H9 (cell line): Measurements from ENCODE around the gene SLC35F3. TPM values are rescaled to one million over a fixed set of nuclear protein-coding genes. Genes with fewer than 3 reads are reported as not detected.

Experiments used
- DNase-seq: peaks from one replicate; pipeline ENCODE4 v3.0.0-alpha.2; 2017
- H2AFZ ChIP-seq: one replicate; pipeline ENCODE4 v1.6.1; 2013; ENCODE audit warnings: mild to moderate bottlenecking, low read length, control low read depth, moderate library complexity
- H2AK5ac ChIP-seq: 2 replicates; pipeline ENCODE4 v1.6.1; 2013; ENCODE audit warnings: low read length, control low read depth, mixed read lengths; ENCODE audit not compliant: insufficient read length
- H2BK120ac ChIP-seq: one replicate; pipeline ENCODE4 v1.6.1; 2013; ENCODE audit warnings: low read depth, mild to moderate bottlenecking, low read length, control low read depth, inconsistent platforms; ENCODE audit not compliant: poor library complexity, severe bottlenecking
- H2BK12ac ChIP-seq: 2 replicates; pipeline ENCODE4 v1.6.1; 2013; ENCODE audit warnings: low read length, control low read depth, mixed read lengths, low read depth; ENCODE audit not compliant: insufficient read length
- H2BK15ac ChIP-seq: 2 replicates; pipeline ENCODE4 v1.6.1; 2013; ENCODE audit warnings: low read depth, low read length, control low read depth
- H2BK20ac ChIP-seq: one replicate; pipeline ENCODE4 v1.6.1; 2013; ENCODE audit warnings: low read depth, mild to moderate bottlenecking, low read length, control low read depth, inconsistent platforms; ENCODE audit not compliant: poor library complexity, severe bottlenecking
- H2BK5ac ChIP-seq: 2 replicates; pipeline ENCODE4 v1.6.1; 2013; ENCODE audit warnings: low read length, control low read depth, mixed read lengths; ENCODE audit not compliant: insufficient read length
- H3K14ac ChIP-seq: 2 replicates; pipeline ENCODE4 v1.6.1; 2013; ENCODE audit warnings: low read length, control low read depth; ENCODE audit not compliant: insufficient read depth
- H3K18ac ChIP-seq: 2 replicates; pipeline ENCODE4 v1.6.1; 2013; ENCODE audit warnings: low read depth, mild to moderate bottlenecking, mixed read lengths, low read length, control low read depth; ENCODE audit not compliant: insufficient read length
- H3K23ac ChIP-seq: 2 replicates; pipeline ENCODE4 v1.6.1; 2013; ENCODE audit warnings: low read length, control low read depth, mixed read lengths, low read depth; ENCODE audit not compliant: insufficient read length
- H3K23me2 ChIP-seq: 2 replicates; pipeline ENCODE4 v1.6.1; 2013; ENCODE audit warnings: low read depth, mild to moderate bottlenecking, mixed read lengths, low read length, control low read depth; ENCODE audit not compliant: insufficient read length, poor library complexity, severe bottlenecking
- H3K27ac ChIP-seq: 2 replicates; pipeline ENCODE4 v1.5.1; 2013; ENCODE audit warnings: low read length, control low read depth, mixed read lengths, low read depth; ENCODE audit not compliant: insufficient read length
- H3K27me3 ChIP-seq: 2 replicates; pipeline ENCODE4 v1.6.1; 2013; ENCODE audit warnings: low read length, control low read depth, inconsistent platforms; ENCODE audit not compliant: insufficient read depth
- H3K4ac ChIP-seq: 2 replicates; pipeline ENCODE4 v1.6.1; 2013; ENCODE audit warnings: low read depth, mild to moderate bottlenecking, control low read depth, inconsistent platforms, low read length, moderate library complexity
- H3K4me1 ChIP-seq: 2 replicates; pipeline ENCODE4 v1.6.1; 2013; ENCODE audit warnings: low read length, control low read depth, inconsistent platforms; ENCODE audit not compliant: insufficient read depth
- H3K4me2 ChIP-seq: 2 replicates; pipeline ENCODE4 v1.6.1; 2013; ENCODE audit warnings: low read length, control low read depth, mixed read lengths; ENCODE audit not compliant: insufficient read length, insufficient read depth
- H3K56ac ChIP-seq: 2 replicates; pipeline ENCODE4 v1.6.1; 2013; ENCODE audit warnings: low read depth, mild to moderate bottlenecking, mixed read lengths, low read length, control low read depth; ENCODE audit not compliant: insufficient read length
- H3K79me1 ChIP-seq: 2 replicates; pipeline ENCODE4 v1.6.1; 2013; ENCODE audit warnings: low read depth, mild to moderate bottlenecking, moderate library complexity, low read length, control low read depth, inconsistent platforms; ENCODE audit not compliant: insufficient read depth, poor library complexity, severe bottlenecking
- H3K79me2 ChIP-seq: 2 replicates; pipeline ENCODE4 v1.6.1; 2013; ENCODE audit warnings: low read length, control low read depth, inconsistent platforms; ENCODE audit not compliant: insufficient read depth
- H3K9ac ChIP-seq: 2 replicates; pipeline ENCODE4 v1.6.1; 2013; ENCODE audit warnings: low read length, control low read depth, mixed read lengths; ENCODE audit not compliant: insufficient read length; ENCODE audit errors: extremely low read depth
- H3K9me3 ChIP-seq: one replicate; pipeline ENCODE4 v1.6.1; 2013; ENCODE audit warnings: low read depth, low read length, inconsistent platforms; ENCODE audit not compliant: control insufficient read depth
- H3T11ph ChIP-seq: one replicate; pipeline ENCODE4 v1.6.1; 2013; ENCODE audit warnings: mild to moderate bottlenecking, low read length, control low read depth, inconsistent platforms
- H4K20me1 ChIP-seq: one replicate; pipeline ENCODE4 v1.6.1; 2013; ENCODE audit not compliant: control insufficient read depth, insufficient read length, insufficient read depth
- H4K5ac ChIP-seq: 2 replicates; pipeline ENCODE4 v1.6.1; 2013; ENCODE audit warnings: low read depth, mild to moderate bottlenecking, mixed read lengths, low read length, control low read depth; ENCODE audit not compliant: insufficient read length
- H4K8ac ChIP-seq: replicated peaks from 2 replicates; pipeline ENCODE4 v1.6.1; 2013; ENCODE audit warnings: low read length, control low read depth, mixed read lengths, low read depth; ENCODE audit not compliant: insufficient read length
- H4K91ac ChIP-seq: 2 replicates; pipeline ENCODE4 v1.6.1; 2013; ENCODE audit warnings: low read depth, mild to moderate bottlenecking, moderate library complexity, mixed read lengths, low read length, control low read depth; ENCODE audit not compliant: insufficient read length
- H3K27ac Mint-ChIP-seq, 3 experiments: 2 replicates in 2 of 3; 3 replicates in 1 of 3; pipeline ENCODE4 v1.8.0; 2020 to 2021; ENCODE audit warnings: mixed read lengths in 3 of 3, mild to moderate bottlenecking in 1 of 3, moderate library complexity in 1 of 3
- H3K27me3 Mint-ChIP-seq: 2 replicates; pipeline ENCODE4 v1.8.0; 2021; ENCODE audit warnings: low read depth, mild to moderate bottlenecking, moderate library complexity, mixed read lengths
- H3K36me3 Mint-ChIP-seq, 3 experiments: 2 replicates in 2 of 3; 3 replicates in 1 of 3; pipeline ENCODE4 v1.8.0; 2020 to 2021; ENCODE audit warnings: low read depth in 3 of 3, mixed read lengths in 3 of 3; ENCODE audit not compliant: insufficient read depth in 1 of 3
- H3K4me1 Mint-ChIP-seq, 2 experiments: 2 replicates each; pipeline ENCODE4 v1.8.0; 2020; ENCODE audit warnings: mixed read lengths in 2 of 2
- H3K4me3 Mint-ChIP-seq, 2 experiments: 2 replicates in 1 of 2; 3 replicates in 1 of 2; pipeline ENCODE4 v1.8.0; 2020 to 2021; ENCODE audit warnings: mild to moderate bottlenecking in 2 of 2, mixed read lengths in 2 of 2, moderate library complexity in 1 of 2
- H3K9me3 Mint-ChIP-seq, 2 experiments: 2 replicates in 1 of 2; 3 replicates in 1 of 2; pipeline ENCODE4 v1.8.0; 2020; ENCODE audit warnings: mild to moderate bottlenecking in 2 of 2, mixed read lengths in 2 of 2, moderate library complexity in 1 of 2
- WGBS: extraction: QIAGEN DNeasy Blood & Tissue Kit; methylation state at CpG from one replicate; pipeline ENCODE4 v1.1.7; 2013; ENCODE audit warnings: missing lambda C conversion rate, low lambda C conversion rate, mixed read lengths; ENCODE audit not compliant: insufficient read length; ENCODE audit errors: extremely low coverage; 5-methylcytosine and 5-hydroxymethylcytosine counted together
- total RNA-seq: library from RNA; stranded (reverse); gene quantifications from 2 replicates; pipeline ENCODE4 v1.2.1, GENCODE V29; 2021
- TF ChIP-seq, protein P1 (sequence below): fragments of 200-600 bp; sonication (generic); conservative IDR thresholded peaks from 3 replicates; pipeline ENCODE4 v1.8.0; 2021; ENCODE audit warnings: antibody characterized with exemption, mild to moderate bottlenecking

The SLC35F3 gene
- total RNA-seq, 1 experiment from 2014 or later = 0.81 TPM

- no peak overlapping the region for H4K5ac ChIP-seq
- no peak overlapping the region for H3K23ac ChIP-seq
- Mint-ChIP-seq H3K27ac (peak overlapping the region in 1 of 3 experiments; percentile 35; a peak in 1 of 7 replicates), H3K4me1 (no peaks in the 10 kb centered on the region; a peak in 1 of 4 replicates), H3K27me3 (peaks cover 15% of the 10 kb centered on the region), H3K4me3 (no peak overlapping the region), H3K9me3 (peaks cover 12 to 14% of the 10 kb centered on the region in 2 experiments), H3K36me3 (peaks cover 3 to 13% (median 9%) of the 10 kb centered on the region in 3 experiments; a peak in 5 of 7 replicates)
- TF ChIP-seq, protein P1, sequence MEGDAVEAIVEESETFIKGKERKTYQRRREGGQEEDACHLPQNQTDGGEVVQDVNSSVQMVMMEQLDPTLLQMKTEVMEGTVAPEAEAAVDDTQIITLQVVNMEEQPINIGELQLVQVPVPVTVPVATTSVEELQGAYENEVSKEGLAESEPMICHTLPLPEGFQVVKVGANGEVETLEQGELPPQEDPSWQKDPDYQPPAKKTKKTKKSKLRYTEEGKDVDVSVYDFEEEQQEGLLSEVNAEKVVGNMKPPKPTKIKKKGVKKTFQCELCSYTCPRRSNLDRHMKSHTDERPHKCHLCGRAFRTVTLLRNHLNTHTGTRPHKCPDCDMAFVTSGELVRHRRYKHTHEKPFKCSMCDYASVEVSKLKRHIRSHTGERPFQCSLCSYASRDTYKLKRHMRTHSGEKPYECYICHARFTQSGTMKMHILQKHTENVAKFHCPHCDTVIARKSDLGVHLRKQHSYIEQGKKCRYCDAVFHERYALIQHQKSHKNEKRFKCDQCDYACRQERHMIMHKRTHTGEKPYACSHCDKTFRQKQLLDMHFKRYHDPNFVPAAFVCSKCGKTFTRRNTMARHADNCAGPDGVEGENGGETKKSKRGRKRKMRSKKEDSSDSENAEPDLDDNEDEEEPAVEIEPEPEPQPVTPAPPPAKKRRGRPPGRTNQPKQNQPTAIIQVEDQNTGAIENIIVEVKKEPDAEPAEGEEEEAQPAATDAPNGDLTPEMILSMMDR = no peak
- no peaks in the 10 kb centered on the region for H4K20me1 ChIP-seq
- H3K23me2 ChIP-seq = no peaks in the 10 kb centered on the region
- no peak for DNase-seq
- no peak overlapping the region for H2BK12ac ChIP-seq
- no peaks in the 10 kb centered on the region for H3K79me2 ChIP-seq
- H3K14ac ChIP-seq = no peak overlapping the region
- no peak overlapping the region for H2BK5ac ChIP-seq
- no peak overlapping the region for H3K56ac ChIP-seq
- H2AK5ac ChIP-seq = no peak overlapping the region
- H3K9ac ChIP-seq = no peak overlapping the region
- H4K91ac ChIP-seq = no peak overlapping the region
- no peak overlapping the region for H4K8ac ChIP-seq
- no peak overlapping the region for H2BK20ac ChIP-seq
- H3K4me2 ChIP-seq = no peak overlapping the region
- H3K4ac ChIP-seq = no peak overlapping the region
- H2BK120ac ChIP-seq = no peak overlapping the region
- no peaks in the 10 kb centered on the region for H3K9me3 ChIP-seq
- no peak overlapping the region for H3K27ac ChIP-seq
- H3K18ac ChIP-seq = no peak overlapping the region
- no peak overlapping the region for H2BK15ac ChIP-seq
- H3K79me1 ChIP-seq = no peaks in the 10 kb centered on the region
- H3K4me1 ChIP-seq = no peaks in the 10 kb centered on the region
- no CpG with 5 or more reads among the region's 18 CpGs for WGBS
- H3T11ph ChIP-seq = no peak overlapping the region
- no peak overlapping the region for H2AFZ ChIP-seq
- H3K27me3 ChIP-seq = no peaks in the 10 kb centered on the region
These were observed 302.3 kb downstream of the SLC35F3 start for GRCh38 chr1:234206651-234207284.
